SK-N-SH (cell line): ENCODE data around the gene FAM89B. TPM values are rescaled to one million over a fixed set of nuclear protein-coding genes. Genes with fewer than 3 reads are reported as not detected.

ENCODE experiments used
- CTCF ChIA-PET: fragments of 300-600, 350-600 bp; formaldehyde crosslinking; extraction: SDS; loops from one replicate; lab custom pipeline; 2021; lab: Yijun Ruan, JAX
- POLR2A ChIA-PET: fragments of 350-600 bp; sonication (Branson Sonifier 250); formaldehyde crosslinking; extraction: SDS; loops from one replicate; lab custom pipeline; 2020; ENCODE audit warnings: antibody characterized with exemption, inconsistent platforms; lab: Yijun Ruan, JAX
- DNase-seq: peaks from one replicate; pipeline ENCODE4 v3.0.0; 2012
- H2AFZ ChIP-seq: fragments of 200-600 bp; sonication (generic); 2 replicates; pipeline ENCODE4 v1.8.1; 2016; ENCODE audit warnings: antibody characterized with exemption, mild to moderate bottlenecking, low read depth
- H3F3A ChIP-seq: fragments of 200-600 bp; sonication (generic); replicated peaks from 2 replicates; pipeline ENCODE3; 2016; ENCODE audit warnings: antibody characterized with exemption, mild to moderate bottlenecking; ENCODE audit not compliant: insufficient read depth
- H3K27ac ChIP-seq, 2 experiments: fragments of 200-500 bp in 1 of 2; fragments of 200-600 bp in 1 of 2; sonication (Bioruptor generic) in 1 of 2; sonication (generic), shearing (Covaris generic) in 1 of 2; 2 replicates each; pipeline versions ENCODE4 v1.5.1 to v1.6.1; 2014 to 2016; ENCODE audit warnings: low read depth in 2 of 2, inconsistent platforms in 1 of 2, low read length in 1 of 2, mild to moderate bottlenecking in 1 of 2, mixed read lengths in 1 of 2
- H3K27me3 ChIP-seq: fragments of 200-600 bp; sonication (generic), shearing (Covaris generic); 2 replicates; pipeline ENCODE4 v1.6.1; 2016; ENCODE audit warnings: mixed run types; ENCODE audit not compliant: insufficient read depth
- H3K36me3 ChIP-seq, 2 experiments: fragments of 200-500 bp in 1 of 2; fragments of 200-600 bp in 1 of 2; sonication (Bioruptor generic) in 1 of 2; sonication (generic) in 1 of 2; replicated peaks in 1 of 2; 2 replicates each; pipeline versions ENCODE3 to v1.5.1; 2014 to 2016; ENCODE audit warnings: low read length in 1 of 2, mild to moderate bottlenecking in 1 of 2; ENCODE audit not compliant: insufficient read depth in 2 of 2, control insufficient read depth in 1 of 2
- H3K4me1 ChIP-seq, 2 experiments: fragments of 200-500 bp in 1 of 2; fragments of 200-600 bp in 1 of 2; sonication (Bioruptor generic) in 1 of 2; sonication (generic), shearing (Covaris generic) in 1 of 2; 2 replicates each; pipeline versions ENCODE4 v1.5.1 to v1.6.1; 2014 to 2016; ENCODE audit warnings: low read depth in 1 of 2, low read length in 1 of 2, mixed run types in 1 of 2; ENCODE audit not compliant: insufficient read depth in 2 of 2, control insufficient read depth in 1 of 2
- H3K4me2 ChIP-seq: fragments of 200-600 bp; sonication (generic), shearing (Covaris generic); 2 replicates; pipeline ENCODE4 v1.6.1; 2017; ENCODE audit warnings: mixed run types
- H3K4me3 ChIP-seq, 2 experiments: fragments of 200-500 bp in 1 of 2; fragments of 200-600 bp in 1 of 2; sonication (Bioruptor generic) in 1 of 2; sonication (generic), shearing (Covaris generic) in 1 of 2; 2 replicates each; pipeline versions ENCODE4 v1.5.1 to v1.8.1; 2014 to 2016; ENCODE audit warnings: low read depth in 2 of 2, inconsistent platforms in 1 of 2, low read length in 1 of 2, mild to moderate bottlenecking in 1 of 2, mixed read lengths in 1 of 2, moderate library complexity in 1 of 2
- H3K79me2 ChIP-seq: fragments of 200-600 bp; sonication (generic); 2 replicates; pipeline ENCODE4 v1.8.1; 2017; ENCODE audit warnings: mild to moderate bottlenecking; ENCODE audit not compliant: insufficient read depth
- H3K9ac ChIP-seq: fragments of 200-600 bp; sonication (generic); 2 replicates; pipeline ENCODE4 v1.6.1; 2017; ENCODE audit warnings: mixed run types
- H3K9me2 ChIP-seq: fragments of 200-600 bp; sonication (generic); 2 replicates; pipeline ENCODE4 v1.6.1; 2017; ENCODE audit warnings: mixed run types
- H3K9me3 ChIP-seq: fragments of 200-600 bp; sonication (generic); 2 replicates; pipeline ENCODE4 v1.6.1; 2017; ENCODE audit warnings: mixed run types, mild to moderate bottlenecking, moderate library complexity
- H4K20me1 ChIP-seq: fragments of 200-600 bp; sonication (generic); 2 replicates; pipeline ENCODE4 v1.6.1; 2017; ENCODE audit warnings: mild to moderate bottlenecking, mixed run types; ENCODE audit not compliant: insufficient read depth
- EP300 ChIP-seq, 2 experiments: IDR thresholded peaks; 2 replicates each; pipeline versions ENCODE4 v1.4.0 to v1.6.1; 2012; ENCODE audit warnings: borderline replicate concordance in 1 of 2, low read depth in 1 of 2, low read length in 1 of 2
- FOXM1 ChIP-seq: IDR thresholded peaks from 2 replicates; pipeline ENCODE4 v1.4.0; 2012; ENCODE audit warnings: low read depth, mild to moderate bottlenecking
- IRF3 ChIP-seq: fragments of 150-350 bp; IDR thresholded peaks from 2 replicates; pipeline ENCODE4 v1.6.1; 2016; ENCODE audit warnings: mild to moderate bottlenecking, low read depth, low read length
- MAX ChIP-seq: IDR thresholded peaks from 2 replicates; pipeline ENCODE4 v1.4.0; 2012; ENCODE audit warnings: low read depth
- MXI1 ChIP-seq: IDR thresholded peaks from 2 replicates; pipeline ENCODE4 v1.6.1; 2012; ENCODE audit warnings: mild to moderate bottlenecking, low read depth, low read length, improper control_type of control experiment
- NRF1 ChIP-seq: IDR thresholded peaks from 2 replicates; pipeline ENCODE4 v1.6.1; 2012; ENCODE audit warnings: low read depth, mild to moderate bottlenecking, low read length
- RAD21 ChIP-seq: IDR thresholded peaks from 2 replicates; pipeline ENCODE4 v1.6.1; 2012; ENCODE audit warnings: mild to moderate bottlenecking, low read length
- RCOR1 ChIP-seq: fragments of 150-350 bp; IDR thresholded peaks from 2 replicates; pipeline ENCODE4 v1.6.1; 2017; ENCODE audit warnings: antibody characterized with exemption, low read length
- RFX5 ChIP-seq: IDR thresholded peaks from 2 replicates; pipeline ENCODE4 v1.6.1; 2012; ENCODE audit warnings: mild to moderate bottlenecking, improper control_type of control experiment, low read length
- SIN3A ChIP-seq: IDR thresholded peaks from 2 replicates; pipeline ENCODE4 v1.6.1; 2012; ENCODE audit warnings: low read depth, mild to moderate bottlenecking, low read length, moderate library complexity, borderline replicate concordance
- SMC3 ChIP-seq: IDR thresholded peaks from 2 replicates; pipeline ENCODE4 v1.6.1; 2012; ENCODE audit warnings: low read depth, low read length, improper control_type of control experiment
- YY1 ChIP-seq: IDR thresholded peaks from 2 replicates; pipeline ENCODE4 v1.4.0; 2012; ENCODE audit warnings: low read depth, mild to moderate bottlenecking
- WGBS: methylation state at CpG from one replicate; pipeline ENCODE4 v1.1.6; 2017; ENCODE audit warnings: low lambda C conversion rate; 5-methylcytosine and 5-hydroxymethylcytosine counted together
- polyA plus RNA-seq, 3 experiments: library from polyadenylated mRNA; depleted of rRNA; stranded (reverse); fragments of >200 nt; gene quantifications; 2 replicates each; pipeline ENCODE4 v1.2.3, GENCODE V29; 2012

The FAM89B gene
- polyA plus RNA-seq, 1 of the 3 experiments (the other 2 are of a cell fraction): 65.3 TPM

GRCh38 chr11:65606876-65607613 is 34.7 kb downstream of the FAM89B start:
- Histone ChIP-seq H3K27ac (peak overlapping the region; percentile 11 to 56; a peak in 2 of 4 replicates), H2AFZ (no peak overlapping the region), H3K4me2 (peak overlapping the region; percentile 45), H3K36me3 (peaks cover 23 to 45% of the 10 kb centered on the region in 2 experiments), H3K27me3 (no peaks in the 10 kb centered on the region), H4K20me1 (peaks cover 30% of the 10 kb centered on the region), H3K9me2 (no peaks in the 10 kb centered on the region), H3K9me3 (no peaks in the 10 kb centered on the region), H3F3A (peaks cover 3% of the 10 kb centered on the region), H3K4me3 (peak overlapping the region in 1 of 2 experiments; percentile 33; a peak in 2 of 4 replicates), H3K9ac (no peak overlapping the region), H3K4me1 (peaks cover 14 to 21% of the 10 kb centered on the region in 2 experiments; a peak in 2 of 4 replicates), H3K79me2 (peaks cover 43% of the 10 kb centered on the region)
- ChIA-PET CTCF (interaction anchor here (0.7 to 5.5 kb wide), 9 partner anchors 13 to 291 kb away, joined by 3 to 48 read pairs (median 4); partner anchors contain the start of genes EHBP1L1, FAM89B, RELA and ZNRD2), POLR2A (interaction anchor here (0.6 to 1.6 kb wide), 8 partner anchors 8 to 267 kb away, joined by 3 to 15 read pairs (median 4); partner anchors contain the start of genes KCNK7, NEAT1 and PCNX3)
- peak; percentile 100 for DNase-seq
- TF ChIP-seq MAX: peak; percentile 94
- 0 out of 2 replicates have a peak, but pooled peaks have one; percentile 31 for TF ChIP-seq RFX5
- TF ChIP-seq SMC3: no peak
- no peak for TF ChIP-seq EP300 (IDR thresholded peaks at IDR 0.05; ENCODE audit: borderline replicate concordance in 1 of 2, low read depth in 1 of 2, low read length in 1 of 2)
- TF ChIP-seq MXI1: peak; percentile 100
- no peak for TF ChIP-seq YY1
- TF ChIP-seq RAD21: no peak
- no peak for TF ChIP-seq RCOR1
- 0 out of 2 replicates have a peak, but pooled peaks have one; percentile 16 for TF ChIP-seq NRF1
- no peak for TF ChIP-seq FOXM1
- peak; percentile 30; the same call in 1 of the 2 replicates for TF ChIP-seq IRF3
- TF ChIP-seq SIN3A: peak; percentile 77; the same call in 1 of the 2 replicates
- 17% methylated on average over 18 of the region's 67 CpGs for WGBS
